Endothelial cell of umbilical vein (primary cell): ENCODE measurements around the gene DMRT1. TPM values are rescaled to one million over a fixed set of nuclear protein-coding genes. Genes with fewer than 3 reads are reported as not detected.

ENCODE experiments used
- BruUV-seq: library from RNA; stranded (reverse); fragments of 400-500 nt; replicated peaks from 2 replicates; lab custom pipeline; 2021; lab: Mats Ljungman, UMichigan
- CTCF ChIA-PET: fragments of 300-600, 350-600 bp; sonication (Branson Sonifier 250); formaldehyde crosslinking; loops from one replicate; lab custom pipeline; 2021; ENCODE audit warnings: antibody characterized with exemption, inconsistent platforms; lab: Charles Lee
- POLR2A ChIA-PET: fragments of 300-600, 350-600 bp; sonication (Branson Sonifier 250); formaldehyde crosslinking; loops from one replicate; lab custom pipeline; 2021; ENCODE audit warnings: antibody characterized with exemption, inconsistent platforms; lab: Charles Lee
- DNase-seq: peaks from one replicate; pipeline ENCODE4 v3.0.0-alpha.2; 2011; ENCODE audit warnings: low read depth, low spot score
- FAIRE-seq: peaks from 2 replicates; lab custom pipeline; 2011; peaks lifted over from hg19 to GRCh38; lab: Jason Lieb, UNC
- H2AFZ ChIP-seq: 2 replicates; pipeline ENCODE4 v1.6.0; 2012; ENCODE audit warnings: low read depth, low read length, control low read depth, inconsistent platforms
- H3K27ac ChIP-seq: 2 replicates; pipeline ENCODE4 v1.5.1; 2011; ENCODE audit warnings: low read depth, mild to moderate bottlenecking, control low read depth, low read length, moderate library complexity; ENCODE audit not compliant: insufficient read depth
- H3K27me3 ChIP-seq, 2 experiments: 2 replicates each; pipeline versions ENCODE4 v1.6.0 to v1.6.1; 2011; ENCODE audit warnings: low read length in 2 of 2, mixed read lengths in 1 of 2; ENCODE audit not compliant: control insufficient read depth in 2 of 2, insufficient read depth in 2 of 2
- H3K36me3 ChIP-seq, 2 experiments: 2 replicates in 1 of 2; 3 replicates in 1 of 2; pipeline ENCODE4 v1.5.1; 2011; ENCODE audit warnings: low read length in 2 of 2, mild to moderate bottlenecking in 1 of 2, moderate library complexity in 1 of 2; ENCODE audit not compliant: control insufficient read depth in 2 of 2, insufficient read depth in 2 of 2; ENCODE audit errors: extremely low read depth in 1 of 2
- H3K4me1 ChIP-seq: 3 replicates; pipeline ENCODE4 v1.5.1; 2011; ENCODE audit warnings: mild to moderate bottlenecking, low read length; ENCODE audit not compliant: control insufficient read depth, insufficient read depth; ENCODE audit errors: extremely low read depth
- H3K4me2 ChIP-seq: 2 replicates; pipeline ENCODE4 v1.6.1; 2011; ENCODE audit warnings: low read length, control low read depth, mixed read lengths; ENCODE audit not compliant: insufficient read depth
- H3K4me3 ChIP-seq, 3 experiments: fragments of 200-600 bp in 1 of 3; sonication (generic), shearing (Covaris generic) in 1 of 3; replicated peaks in 1 of 3; 2 replicates each; pipeline ENCODE4 v1.5.1; 2011 to 2016; ENCODE audit warnings: control low read depth in 3 of 3, low read length in 3 of 3, mild to moderate bottlenecking in 2 of 3, inconsistent platforms in 1 of 3, low read depth in 1 of 3, moderate library complexity in 1 of 3; ENCODE audit not compliant: insufficient read depth in 1 of 3
- H3K79me2 ChIP-seq: 2 replicates; pipeline ENCODE4 v1.6.0; 2012; ENCODE audit warnings: low read length, inconsistent platforms; ENCODE audit not compliant: control insufficient read depth, insufficient read depth
- H3K9ac ChIP-seq: replicated peaks from 2 replicates; pipeline ENCODE3; 2011; ENCODE audit warnings: low read length, control low read depth; ENCODE audit not compliant: insufficient read depth; ENCODE audit errors: extremely low read depth
- H3K9me1 ChIP-seq: replicated peaks from 3 replicates; pipeline ENCODE4 v1.6.0; 2011; ENCODE audit warnings: mild to moderate bottlenecking, low read length; ENCODE audit not compliant: control insufficient read depth, insufficient read depth; ENCODE audit errors: extremely low read depth
- H3K9me3 ChIP-seq: replicated peaks from 2 replicates; pipeline ENCODE4 v1.5.1; 2012; ENCODE audit warnings: low read length, inconsistent platforms; ENCODE audit not compliant: control insufficient read depth, insufficient read depth
- H4K20me1 ChIP-seq: replicated peaks from 2 replicates; pipeline ENCODE3; 2011; ENCODE audit warnings: mild to moderate bottlenecking, low read length; ENCODE audit not compliant: control insufficient read depth, insufficient read depth; ENCODE audit errors: extremely low read depth
- EZH2 ChIP-seq: IDR thresholded peaks from 2 replicates; pipeline ENCODE4 v1.6.1; 2012; ENCODE audit warnings: borderline replicate concordance, low read depth, mild to moderate bottlenecking, moderate library complexity, low read length, inconsistent platforms; ENCODE audit not compliant: severe bottlenecking
- FOS ChIP-seq: IDR thresholded peaks from 2 replicates; pipeline ENCODE4 v1.6.1; 2011; ENCODE audit warnings: mild to moderate bottlenecking, low read length, moderate library complexity, borderline replicate concordance; ENCODE audit not compliant: insufficient read depth
- GATA2 ChIP-seq: IDR thresholded peaks from 2 replicates; pipeline ENCODE4 v1.7.0; 2011; ENCODE audit warnings: low read depth, mild to moderate bottlenecking, moderate library complexity, mixed read lengths, low read length; ENCODE audit not compliant: insufficient read length, insufficient read depth
- JUN ChIP-seq: IDR thresholded peaks from 2 replicates; pipeline ENCODE4 v1.6.1; 2011; ENCODE audit warnings: borderline replicate concordance, low read depth; ENCODE audit not compliant: insufficient read length, insufficient read depth
- MYC ChIP-seq: IDR thresholded peaks from one replicate; pipeline ENCODE4 v1.6.1; 2011; ENCODE audit warnings: mild to moderate bottlenecking, low read depth, low read length
- POLR2A ChIP-seq: IDR thresholded peaks from 2 replicates; pipeline ENCODE4 v1.6.1; 2012; ENCODE audit warnings: low read depth, mild to moderate bottlenecking, control low read depth, low read length
- POLR2AphosphoS5 ChIP-seq: IDR thresholded peaks from 2 replicates; pipeline ENCODE4 v1.6.1; 2012; ENCODE audit warnings: low read depth, mild to moderate bottlenecking, control low read depth, low read length, moderate library complexity; ENCODE audit not compliant: insufficient read depth
- dilution Hi-C: fragments of 300-500 bp; cut with MboI; formaldehyde crosslinking; loops from one replicate; pipeline ENCODE4 v1.15.0; 2019; ENCODE audit warnings: low sequenced_read_pairs; ENCODE audit not compliant: extremely low pct_ligation_motif_present
- intact Hi-C: fragments of 100-400 bp; cut with micrococcal nuclease; formaldehyde crosslinking; loops from one replicate; pipeline ENCODE4 v1.10.0; 2022
- polyA plus RNA-seq, 4 experiments: library from polyadenylated mRNA; depleted of rRNA in 3 of 4; stranded (reverse) in 3 of 4; unstranded in 1 of 4; fragments of >200 nt; gene quantifications; 2 replicates each; pipeline versions ENCODE4 v1.2.1 to v1.2.3, GENCODE V29; 2011 to 2012; ENCODE audit warnings: missing spikeins in 1 of 4
- total RNA-seq: library from RNA; stranded (reverse); gene quantifications from 2 replicates; pipeline ENCODE4 v1.2.3, GENCODE V29; 2021
- TF ChIP-seq, protein P1 (sequence below): IDR thresholded peaks from 2 replicates; pipeline ENCODE4 v1.6.1; 2011; ENCODE audit not compliant: insufficient read depth, insufficient read length
- TF ChIP-seq, protein P2 (sequence below), 2 donors: IDR thresholded peaks; 1 replicate in 1 of 2; 2 replicates in 1 of 2; pipeline ENCODE4 v1.5.1; 2011; ENCODE audit warnings: low read length in 2 of 2, mild to moderate bottlenecking in 2 of 2, moderate library complexity in 2 of 2, control low read depth in 1 of 2, inconsistent platforms in 1 of 2, low read depth in 1 of 2; ENCODE audit not compliant: insufficient read depth in 1 of 2; ENCODE audit errors: extremely low read depth in 1 of 2

DMRT1 gene
- total and polyA plus RNA-seq, 2 donors (not counting 3 experiments of a cell fraction or from before 2014, with no cell fraction given), result 0.08 to 0.20 TPM

DNA sequence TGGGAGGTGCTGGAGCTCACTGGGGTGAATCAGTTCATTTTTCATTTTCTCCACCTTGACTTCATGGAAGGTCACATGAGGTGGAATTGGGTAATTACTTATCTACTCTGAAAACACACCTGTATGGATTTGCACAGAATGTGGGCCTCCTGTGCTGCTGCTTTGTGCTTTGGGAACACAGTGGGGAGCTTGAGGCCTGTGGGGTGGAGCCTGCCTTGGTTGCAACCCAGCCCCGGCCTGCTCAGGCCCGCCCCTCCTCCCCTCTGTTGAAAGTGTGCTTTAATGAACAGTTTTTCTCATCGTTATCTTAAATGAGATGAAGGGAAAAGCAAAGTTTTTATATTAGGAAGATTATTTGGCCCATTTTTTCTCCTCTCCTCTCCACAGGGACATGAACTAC is 106.5 kb downstream of the DMRT1 start:
- no peaks in the 10 kb centered on the region for H3K9me1 ChIP-seq
- BruUV-seq, result no TSS peak
- no peak overlapping the region for H3K4me3 ChIP-seq
- H3K79me2 ChIP-seq, result no peaks in the 10 kb centered on the region
- no peaks in the 10 kb centered on the region for H3K36me3 ChIP-seq
- TF ChIP-seq FOS (no peak), GATA2 (no peak), JUN (no peak)
- TF ChIP-seq, protein P1, sequence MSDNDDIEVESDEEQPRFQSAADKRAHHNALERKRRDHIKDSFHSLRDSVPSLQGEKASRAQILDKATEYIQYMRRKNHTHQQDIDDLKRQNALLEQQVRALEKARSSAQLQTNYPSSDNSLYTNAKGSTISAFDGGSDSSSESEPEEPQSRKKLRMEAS, result no peak
- TF ChIP-seq, protein P2, sequence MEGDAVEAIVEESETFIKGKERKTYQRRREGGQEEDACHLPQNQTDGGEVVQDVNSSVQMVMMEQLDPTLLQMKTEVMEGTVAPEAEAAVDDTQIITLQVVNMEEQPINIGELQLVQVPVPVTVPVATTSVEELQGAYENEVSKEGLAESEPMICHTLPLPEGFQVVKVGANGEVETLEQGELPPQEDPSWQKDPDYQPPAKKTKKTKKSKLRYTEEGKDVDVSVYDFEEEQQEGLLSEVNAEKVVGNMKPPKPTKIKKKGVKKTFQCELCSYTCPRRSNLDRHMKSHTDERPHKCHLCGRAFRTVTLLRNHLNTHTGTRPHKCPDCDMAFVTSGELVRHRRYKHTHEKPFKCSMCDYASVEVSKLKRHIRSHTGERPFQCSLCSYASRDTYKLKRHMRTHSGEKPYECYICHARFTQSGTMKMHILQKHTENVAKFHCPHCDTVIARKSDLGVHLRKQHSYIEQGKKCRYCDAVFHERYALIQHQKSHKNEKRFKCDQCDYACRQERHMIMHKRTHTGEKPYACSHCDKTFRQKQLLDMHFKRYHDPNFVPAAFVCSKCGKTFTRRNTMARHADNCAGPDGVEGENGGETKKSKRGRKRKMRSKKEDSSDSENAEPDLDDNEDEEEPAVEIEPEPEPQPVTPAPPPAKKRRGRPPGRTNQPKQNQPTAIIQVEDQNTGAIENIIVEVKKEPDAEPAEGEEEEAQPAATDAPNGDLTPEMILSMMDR (IDR thresholded peaks at IDR 0.05; ENCODE audit: extremely low read depth in 1 of 2, insufficient read depth in 1 of 2, low read depth in 1 of 2, low read length in 2 of 2), result no peak
- H3K4me1 ChIP-seq, result no peaks in the 10 kb centered on the region
- no peak overlapping the region for H2AFZ ChIP-seq
- H3K9me3 ChIP-seq, result no peaks in the 10 kb centered on the region
- H3K4me2 ChIP-seq, result no peak overlapping the region
- intact Hi-C loops, result no loop called here
- FAIRE-seq (no peak), DNase-seq (no peak)
- ChIA-PET POLR2A (no interaction called here), CTCF (interaction anchor here (1.1 to 1.4 kb wide), 2 partner anchors 19 to 61 kb away, joined by 3 read pairs; no protein-coding TSS in a partner anchor)
- no peaks in the 10 kb centered on the region for H4K20me1 ChIP-seq
- H3K27me3 ChIP-seq, result peaks cover 0 to 4% of the 10 kb centered on the region in 2 experiments
- dilution Hi-C loops, result no loop called here
- no peak overlapping the region for H3K27ac ChIP-seq
- H3K9ac ChIP-seq, result no peak overlapping the region

GRCh38 chr9:948497-948896 is 107.0 kb downstream of the DMRT1 start:
- Histone ChIP-seq H3K9me1 (no peaks in the 10 kb centered on the region), H3K79me2 (no peaks in the 10 kb centered on the region), H3K4me1 (no peaks in the 10 kb centered on the region), H4K20me1 (no peaks in the 10 kb centered on the region), H2AFZ (no peak overlapping the region), H3K36me3 (no peaks in the 10 kb centered on the region), H3K27me3 (peaks cover 0 to 4% of the 10 kb centered on the region in 2 experiments), H3K9me3 (no peaks in the 10 kb centered on the region), H3K27ac (no peak overlapping the region), H3K4me3 (no peak overlapping the region), H3K4me2 (no peak overlapping the region), H3K9ac (no peak overlapping the region)
- DNase-seq (no peak), FAIRE-seq (no peak)
- ChIA-PET POLR2A (no interaction called here), CTCF (interaction anchor here (1.1 to 1.4 kb wide), 2 partner anchors 19 to 61 kb away, joined by 3 read pairs; no protein-coding TSS in a partner anchor)
- TF ChIP-seq EZH2, result no peak
- TF ChIP-seq, protein P1, result no peak
- TF ChIP-seq, protein P2 (IDR thresholded peaks at IDR 0.05; ENCODE audit: extremely low read depth in 1 of 2, insufficient read depth in 1 of 2, low read depth in 1 of 2, low read length in 2 of 2), result no peak
- TF ChIP-seq POLR2AphosphoS5, result no peak
- no peak for TF ChIP-seq JUN
- no peak for TF ChIP-seq GATA2
- no peak for TF ChIP-seq POLR2A
- TF ChIP-seq FOS, result no peak
- TF ChIP-seq MYC, result no peak
- intact Hi-C loops (no loop called here), dilution Hi-C loops (no loop called here)
- no TSS peak for BruUV-seq
